Measurements from ENCODE around the gene PTPRN2.

Gene PTPRN2

GRCh38 chr7:158235862-158236261 is 351.8 kb downstream of the PTPRN2 start:
- in situ Hi-C loops (cut with HindIII; ENCODE audit: low sequenced_read_pairs): loop anchor here (5.0 kb wide), 1 partner anchor 79 kb away; no protein-coding TSS in a partner anchor
- TF ChIP-seq CTCF (IDR thresholded peaks at IDR 0.05; ENCODE audit: low read depth, low read length, missing control alignments): no peak
- no peak overlapping the region for H3K4me3 ChIP-seq (ENCODE audit: low read depth, low read length)
- DNase-seq (ENCODE audit: low read depth): no peak

GRCh38 chr7:158229945-158230344 is 357.7 kb downstream of the PTPRN2 start:
- H3K4me3 ChIP-seq (ENCODE audit: low read depth, low read length): no peak overlapping the region
- DNase-seq (ENCODE audit: low read depth): no peak
- in situ Hi-C loops (cut with HindIII; ENCODE audit: low sequenced_read_pairs): no loop called here
- no peak for TF ChIP-seq CTCF (IDR thresholded peaks at IDR 0.05; ENCODE audit: low read depth, low read length, missing control alignments)

- in situ Hi-C loops (cut with HindIII; ENCODE audit: low sequenced_read_pairs): no loop called here
- TF ChIP-seq CTCF (IDR thresholded peaks at IDR 0.05; ENCODE audit: low read depth, low read length, missing control alignments): no peak
- no peak overlapping the region for H3K4me3 ChIP-seq (ENCODE audit: low read depth, low read length)
- DNase-seq (ENCODE audit: low read depth): no peak
Observed at GRCh38 chr7:158228986-158229385, 358.6 kb downstream of the PTPRN2 start.

- TF ChIP-seq CTCF (IDR thresholded peaks at IDR 0.05; ENCODE audit: low read depth, low read length, missing control alignments): no peak
- in situ Hi-C loops (cut with HindIII; ENCODE audit: low sequenced_read_pairs): no loop called here
- no peak overlapping the region for H3K4me3 ChIP-seq (ENCODE audit: low read depth, low read length)
- no peak for DNase-seq (ENCODE audit: low read depth)
Observed at GRCh38 chr7:158228131-158228530, 359.5 kb downstream of the PTPRN2 start.

- no peak for DNase-seq (ENCODE audit: low read depth)
- in situ Hi-C loops (cut with HindIII; ENCODE audit: low sequenced_read_pairs): no loop called here
- no peak for TF ChIP-seq CTCF (IDR thresholded peaks at IDR 0.05; ENCODE audit: low read depth, low read length, missing control alignments)
- no peak overlapping the region for H3K4me3 ChIP-seq (ENCODE audit: low read depth, low read length)
Observed at GRCh38 chr7:158227258-158227984, 360.2 kb downstream of the PTPRN2 start.

- no peak overlapping the region for H3K4me3 ChIP-seq (ENCODE audit: low read depth, low read length)
- DNase-seq (ENCODE audit: low read depth): no peak
- in situ Hi-C loops (cut with HindIII; ENCODE audit: low sequenced_read_pairs): no loop called here
- TF ChIP-seq CTCF (IDR thresholded peaks at IDR 0.05; ENCODE audit: low read depth, low read length, missing control alignments): no peak
Observed at GRCh38 chr7:158216198-158216597, 371.4 kb downstream of the PTPRN2 start.

Data from astrocyte of the cerebellum (primary cell).